ENCODE measurements around the gene IFT27.

Gene IFT27

DNA sequence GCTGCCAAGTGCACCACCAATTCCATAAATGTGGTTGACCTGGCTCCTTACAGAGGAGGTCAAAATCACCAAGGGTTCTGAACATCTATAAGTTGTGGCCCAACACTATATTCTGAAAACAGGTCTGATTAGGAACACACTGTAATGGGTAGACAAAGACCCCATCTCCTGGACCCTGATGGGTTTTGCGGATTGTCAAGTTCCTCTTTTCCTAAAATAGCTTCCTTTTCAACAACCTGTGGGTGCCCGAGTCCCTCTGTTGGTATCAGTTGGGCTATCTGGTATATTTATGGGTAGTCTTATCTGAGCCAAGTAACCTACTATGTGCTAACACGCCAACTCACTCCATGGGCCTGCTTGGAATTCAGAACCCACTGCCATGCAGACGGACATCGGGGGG is 62.5 kb downstream of the IFT27 start:
- DNase-seq (ENCODE audit: low spot score) = no peak
- H3K4me3 ChIP-seq = no peak overlapping the region
- no peak overlapping the region for H3K27ac ChIP-seq
- TF ChIP-seq, protein P1, sequence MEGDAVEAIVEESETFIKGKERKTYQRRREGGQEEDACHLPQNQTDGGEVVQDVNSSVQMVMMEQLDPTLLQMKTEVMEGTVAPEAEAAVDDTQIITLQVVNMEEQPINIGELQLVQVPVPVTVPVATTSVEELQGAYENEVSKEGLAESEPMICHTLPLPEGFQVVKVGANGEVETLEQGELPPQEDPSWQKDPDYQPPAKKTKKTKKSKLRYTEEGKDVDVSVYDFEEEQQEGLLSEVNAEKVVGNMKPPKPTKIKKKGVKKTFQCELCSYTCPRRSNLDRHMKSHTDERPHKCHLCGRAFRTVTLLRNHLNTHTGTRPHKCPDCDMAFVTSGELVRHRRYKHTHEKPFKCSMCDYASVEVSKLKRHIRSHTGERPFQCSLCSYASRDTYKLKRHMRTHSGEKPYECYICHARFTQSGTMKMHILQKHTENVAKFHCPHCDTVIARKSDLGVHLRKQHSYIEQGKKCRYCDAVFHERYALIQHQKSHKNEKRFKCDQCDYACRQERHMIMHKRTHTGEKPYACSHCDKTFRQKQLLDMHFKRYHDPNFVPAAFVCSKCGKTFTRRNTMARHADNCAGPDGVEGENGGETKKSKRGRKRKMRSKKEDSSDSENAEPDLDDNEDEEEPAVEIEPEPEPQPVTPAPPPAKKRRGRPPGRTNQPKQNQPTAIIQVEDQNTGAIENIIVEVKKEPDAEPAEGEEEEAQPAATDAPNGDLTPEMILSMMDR (IDR thresholded peaks at IDR 0.05) = no peak

Data from coronary artery (tissue), 2 donors.